ENCODE data around the gene COMMD9. TPM values are rescaled to one million over a fixed set of nuclear protein-coding genes. Genes with fewer than 3 reads are reported as not detected.

Gene COMMD9
- total RNA-seq, 1 donor from 2014 or later = 39.7 TPM

- Mint-ChIP-seq H3K27ac (no peak overlapping the region), H3K36me3 (ENCODE audit: low read depth) (no peaks in the 10 kb centered on the region), H3K4me1 (ENCODE audit: low read depth) (peaks cover 10% of the 10 kb centered on the region), H3K9me3 (peaks cover 8% of the 10 kb centered on the region), H3K4me3 (no peak overlapping the region), H3K27me3 (ENCODE audit: insufficient read depth) (peaks cover 42% of the 10 kb centered on the region)
- intact Hi-C loops (cut with micrococcal nuclease) = loop anchor here (1.0 kb wide), 1 partner anchor 30 kb away; no protein-coding TSS in a partner anchor
- no peak for DNase-seq (ENCODE audit: low spot score)
Observed at GRCh38 chr11:36312611-36313472, 23.6 kb upstream of the COMMD9 start.

GRCh38 chr11:36311926-36312595 is 22.8 kb upstream of the COMMD9 start:
- intact Hi-C loops (cut with micrococcal nuclease) = no loop called here
- no peaks in the 10 kb centered on the region for H3K36me3 Mint-ChIP-seq (ENCODE audit: low read depth)
- no peak overlapping the region for H3K27ac Mint-ChIP-seq
- peaks cover 8% of the 10 kb centered on the region for H3K9me3 Mint-ChIP-seq
- DNase-seq (ENCODE audit: low spot score) = no peak
- no peak overlapping the region for H3K4me3 Mint-ChIP-seq
- peaks cover 13% of the 10 kb centered on the region for H3K4me1 Mint-ChIP-seq (ENCODE audit: low read depth)
- H3K27me3 Mint-ChIP-seq (ENCODE audit: insufficient read depth) = peaks cover 35% of the 10 kb centered on the region

GRCh38 chr11:36309779-36310178 is 20.6 kb upstream of the COMMD9 start:
- DNase-seq (ENCODE audit: low spot score) = no peak
- no peak overlapping the region for H3K27ac Mint-ChIP-seq
- H3K4me1 Mint-ChIP-seq (ENCODE audit: low read depth) = peaks cover 19% of the 10 kb centered on the region
- H3K4me3 Mint-ChIP-seq = no peak overlapping the region
- intact Hi-C loops (cut with micrococcal nuclease) = no loop called here
- no peaks in the 10 kb centered on the region for H3K36me3 Mint-ChIP-seq (ENCODE audit: low read depth)
- H3K27me3 Mint-ChIP-seq (ENCODE audit: insufficient read depth) = peaks cover 14% of the 10 kb centered on the region
- H3K9me3 Mint-ChIP-seq = peaks cover 8% of the 10 kb centered on the region

- intact Hi-C loops (cut with micrococcal nuclease) = no loop called here
- Mint-ChIP-seq H3K36me3 (ENCODE audit: low read depth) (no peaks in the 10 kb centered on the region), H3K27ac (no peak overlapping the region), H3K4me1 (ENCODE audit: low read depth) (peaks cover 19% of the 10 kb centered on the region), H3K27me3 (ENCODE audit: insufficient read depth) (peaks cover 9% of the 10 kb centered on the region), H3K4me3 (no peak overlapping the region), H3K9me3 (peaks cover 8% of the 10 kb centered on the region)
- no peak for DNase-seq (ENCODE audit: low spot score)
Observed at GRCh38 chr11:36308577-36308976, 19.4 kb upstream of the COMMD9 start.

GRCh38 chr11:36306888-36307287 is 17.7 kb upstream of the COMMD9 start:
- Mint-ChIP-seq H3K4me3 (no peak overlapping the region), H3K27me3 (ENCODE audit: insufficient read depth) (peaks cover 6% of the 10 kb centered on the region), H3K36me3 (ENCODE audit: low read depth) (no peaks in the 10 kb centered on the region), H3K9me3 (peaks cover 8% of the 10 kb centered on the region), H3K27ac (no peak overlapping the region), H3K4me1 (ENCODE audit: low read depth) (peaks cover 9% of the 10 kb centered on the region)
- DNase-seq (ENCODE audit: low spot score) = no peak
- intact Hi-C loops (cut with micrococcal nuclease) = loop anchor here (1.0 to 2.0 kb wide), 6 partner anchors 15 to 185 kb away; partner anchors contain the start of gene COMMD9

- intact Hi-C loops (cut with micrococcal nuclease) = no loop called here
- peaks cover 9% of the 10 kb centered on the region for H3K4me1 Mint-ChIP-seq (ENCODE audit: low read depth)
- no peak for DNase-seq (ENCODE audit: low spot score)
- H3K36me3 Mint-ChIP-seq (ENCODE audit: low read depth) = no peaks in the 10 kb centered on the region
- H3K27ac Mint-ChIP-seq = no peak overlapping the region
- no peak overlapping the region for H3K4me3 Mint-ChIP-seq
- H3K27me3 Mint-ChIP-seq (ENCODE audit: insufficient read depth) = peaks cover 6% of the 10 kb centered on the region
- peaks cover 6% of the 10 kb centered on the region for H3K9me3 Mint-ChIP-seq
Observed at GRCh38 chr11:36305047-36305446, 15.8 kb upstream of the COMMD9 start.

GRCh38 chr11:36304351-36304750 is 15.1 kb upstream of the COMMD9 start:
- Mint-ChIP-seq H3K27ac (no peak overlapping the region), H3K9me3 (no peaks in the 10 kb centered on the region), H3K36me3 (ENCODE audit: low read depth) (no peaks in the 10 kb centered on the region), H3K4me3 (no peak overlapping the region), H3K4me1 (ENCODE audit: low read depth) (peaks cover 9% of the 10 kb centered on the region), H3K27me3 (ENCODE audit: insufficient read depth) (peaks cover 3% of the 10 kb centered on the region)
- DNase-seq (ENCODE audit: low spot score) = no peak
- intact Hi-C loops (cut with micrococcal nuclease) = no loop called here

- Mint-ChIP-seq H3K36me3 (ENCODE audit: low read depth) (no peaks in the 10 kb centered on the region), H3K27ac (no peak overlapping the region), H3K27me3 (ENCODE audit: insufficient read depth) (peaks cover 9% of the 10 kb centered on the region), H3K4me1 (ENCODE audit: low read depth) (no peaks in the 10 kb centered on the region), H3K9me3 (no peaks in the 10 kb centered on the region), H3K4me3 (no peak overlapping the region)
- DNase-seq (ENCODE audit: low spot score) = no peak
- intact Hi-C loops (cut with micrococcal nuclease) = no loop called here
Observed at GRCh38 chr11:36300650-36301049, 11.4 kb upstream of the COMMD9 start.

GRCh38 chr11:36296884-36297543 is 7.8 kb upstream of the COMMD9 start:
- H3K4me3 Mint-ChIP-seq = no peak overlapping the region
- H3K36me3 Mint-ChIP-seq (ENCODE audit: low read depth) = no peaks in the 10 kb centered on the region
- no peaks in the 10 kb centered on the region for H3K9me3 Mint-ChIP-seq
- H3K4me1 Mint-ChIP-seq (ENCODE audit: low read depth) = no peaks in the 10 kb centered on the region
- intact Hi-C loops (cut with micrococcal nuclease) = no loop called here
- H3K27ac Mint-ChIP-seq = no peak overlapping the region
- DNase-seq (ENCODE audit: low spot score) = no peak
- peaks cover 9% of the 10 kb centered on the region for H3K27me3 Mint-ChIP-seq (ENCODE audit: insufficient read depth)

- H3K9me3 Mint-ChIP-seq = no peaks in the 10 kb centered on the region
- DNase-seq (ENCODE audit: low spot score) = no peak
- H3K36me3 Mint-ChIP-seq (ENCODE audit: low read depth) = no peaks in the 10 kb centered on the region
- H3K4me1 Mint-ChIP-seq (ENCODE audit: low read depth) = no peaks in the 10 kb centered on the region
- intact Hi-C loops (cut with micrococcal nuclease) = no loop called here
- H3K4me3 Mint-ChIP-seq = no peak within 1 kb of the TSS
- no peak within 1 kb of the TSS for H3K27ac Mint-ChIP-seq
- peaks cover 9% of the 10 kb centered on the region for H3K27me3 Mint-ChIP-seq (ENCODE audit: insufficient read depth)
Observed at GRCh38 chr11:36295926-36296325, 6.7 kb upstream of the COMMD9 start, which contains the start of gene PRR5L. PRR5L (plus strand) TSS chr11:36296288; CDS start chr11:36401122, 104,834 bp downstream.

- H3K27me3 Mint-ChIP-seq (ENCODE audit: insufficient read depth) = no peaks in the 10 kb centered on the region
- intact Hi-C loops (cut with micrococcal nuclease) = loop anchor here (1.0 to 5.0 kb wide), 8 partner anchors 14 to 455 kb away; partner anchors contain the start of gene TRAF6
- peaks cover 1% of the 10 kb centered on the region for H3K36me3 Mint-ChIP-seq (ENCODE audit: low read depth)
- DNase-seq (ENCODE audit: low spot score) = peak; percentile 13
- H3K9me3 Mint-ChIP-seq = no peaks in the 10 kb centered on the region
- H3K27ac Mint-ChIP-seq = no peak overlapping the region
- H3K4me1 Mint-ChIP-seq (ENCODE audit: low read depth) = peaks cover 27% of the 10 kb centered on the region
- H3K4me3 Mint-ChIP-seq = no peak overlapping the region
Observed at GRCh38 chr11:36292311-36292722, 3.1 kb upstream of the COMMD9 start.

- Mint-ChIP-seq H3K9me3 (no peaks in the 10 kb centered on the region), H3K27me3 (ENCODE audit: insufficient read depth) (no peaks in the 10 kb centered on the region), H3K4me1 (ENCODE audit: low read depth) (peaks cover 27% of the 10 kb centered on the region), H3K36me3 (ENCODE audit: low read depth) (peaks cover 1% of the 10 kb centered on the region), H3K27ac (peak overlapping the region; percentile 78), H3K4me3 (peak overlapping the region; percentile 94)
- intact Hi-C loops (cut with micrococcal nuclease) = loop anchor here (1.0 kb wide), 6 partner anchors 19 to 626 kb away; partner anchors contain the start of gene TRIM44
- no peak for DNase-seq (ENCODE audit: low spot score)
Observed at GRCh38 chr11:36288442-36289225, 590 bp downstream of the COMMD9 start.

Measured in activated T-helper 1 cell treated with anti-CD3 and anti-CD28 coated beads, Interleukin-12 subunit alpha, Interleukin-12 subunit beta, Interleukin-2, Interleukin-4 antibody, amounts not matched to agents 30 ng/mL and 10 ng/mL and 1 ng/mL, durations not matched to agents 14 hours and 24 hours and 36 hours (primary cell).